GM12891 (cell line): ENCODE measurements around the gene ANKRD29.

Experiments used
- POLR2A ChIP-seq: IDR thresholded peaks from 2 replicates; pipeline ENCODE4 v1.6.1; 2011; ENCODE audit warnings: low read depth, low read length, control low read depth
- POLR2AphosphoS5 ChIP-seq: IDR thresholded peaks from 2 replicates; pipeline ENCODE4 v1.6.1; 2011; ENCODE audit warnings: low read depth, low read length, control low read depth
- POU2F2 ChIP-seq: IDR thresholded peaks from 2 replicates; pipeline ENCODE4 v1.6.1; 2011; ENCODE audit warnings: low read depth, mild to moderate bottlenecking, control low read depth, low read length, moderate library complexity
- TAF1 ChIP-seq: IDR thresholded peaks from 2 replicates; pipeline ENCODE4 v1.6.1; 2011; ENCODE audit warnings: low read depth, low read length, control low read depth

DNA sequence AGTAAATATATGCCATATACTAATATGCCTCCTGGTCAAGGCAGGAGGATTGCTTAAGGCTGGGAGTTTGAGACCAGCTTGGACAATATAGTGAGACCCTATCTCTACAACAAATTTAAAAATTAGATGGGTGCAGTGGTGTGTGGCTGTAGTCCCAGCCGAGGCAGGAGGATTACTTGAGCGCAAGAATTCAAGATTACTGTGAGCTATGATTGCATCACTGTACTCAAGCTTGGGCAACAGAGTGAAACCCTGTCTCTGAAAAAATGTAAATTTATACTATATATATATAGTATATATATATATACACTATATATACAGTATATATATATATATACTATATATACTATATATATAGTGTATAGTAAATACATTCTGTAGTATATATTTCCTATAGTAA is 46.5 kb downstream of the ANKRD29 start:
- no peak for TF ChIP-seq POLR2AphosphoS5
- no peak for TF ChIP-seq POLR2A
- no peak for TF ChIP-seq TAF1
- no peak for TF ChIP-seq POU2F2
